Dermis microvascular lymphatic vessel endothelial cell (primary cell): ENCODE measurements around the gene SNX19. TPM values are rescaled to one million over a fixed set of nuclear protein-coding genes. Genes with fewer than 3 reads are reported as not detected.
A peak's percentile ranks its signal among the peaks of the same experiment; 100 is the strongest.
"Not testable (repeated sequence)": the region's sequence is repeated elsewhere in the genome, so short reads cannot be mapped to it uniquely, and the experiment has no call there.

Experiments used
- DNase-seq, 2 donors: peaks; one replicate each; pipeline versions ENCODE4 v3.0.0 to v3.0.0-alpha.2; 2010; ENCODE audit warnings: low read depth in 2 of 2
- total RNA-seq: library from RNA; depleted of rRNA; stranded (reverse); fragments of >200 nt; gene quantifications from 2 replicates; pipeline ENCODE4 v1.2.1, GENCODE V29; 2014

Gene SNX19
- total RNA-seq, result 30.2 and 45.9 TPM in 2 replicates

- peak; percentile 73 to 92 for DNase-seq
Observed at GRCh38 chr11:130916238-130916855, at the start of gene SNX19. Gene SNX19 (minus strand): TSS chr11:130916479. CDS start chr11:130915939, 540 bp downstream.

- no peak for DNase-seq
Observed at GRCh38 chr11:130964058-130964792, 47.9 kb upstream of the SNX19 start.

GRCh38 chr11:130947889-130948288 lies 31.6 kb upstream of the SNX19 start:
- DNase-seq, result no peak

GRCh38 chr11:130947481-130947880 lies 31.2 kb upstream of the SNX19 start:
- DNase-seq, result no peak

- DNase-seq, result no peak
Observed at GRCh38 chr11:130947058-130947457, 30.8 kb upstream of the SNX19 start.

- DNase-seq, result peak; percentile 7 to 33
Observed at GRCh38 chr11:130945896-130946295, 29.6 kb upstream of the SNX19 start.

GRCh38 chr11:130940706-130941105 lies 24.4 kb upstream of the SNX19 start:
- DNase-seq, result no peak

- no peak for DNase-seq
Observed at GRCh38 chr11:130937051-130937450, 20.8 kb upstream of the SNX19 start.

GRCh38 chr11:130932086-130932712 lies 15.9 kb upstream of the SNX19 start:
- DNase-seq, result no peak

- no peak for DNase-seq
Observed at GRCh38 chr11:130924750-130925149, 8.5 kb upstream of the SNX19 start.

- DNase-seq, result not testable (repeated sequence)
Observed at GRCh38 chr11:130920612-130921011, 4.3 kb upstream of the SNX19 start.

GRCh38 chr11:130918081-130918480 lies 1.8 kb upstream of the SNX19 start:
- no peak for DNase-seq

GRCh38 chr11:130916910-130917309 lies 631 bp upstream of the SNX19 start:
- DNase-seq, result no peak

- DNase-seq, result no peak
Observed at GRCh38 chr11:130915603-130916237, 559 bp downstream of the SNX19 start.

- no peak for DNase-seq
Observed at GRCh38 chr11:130913268-130913667, 3.0 kb downstream of the SNX19 start.

GRCh38 chr11:130912552-130912951 lies 3.7 kb downstream of the SNX19 start:
- DNase-seq, result no peak

- DNase-seq, result no peak
Observed at GRCh38 chr11:130911306-130911705, 5.0 kb downstream of the SNX19 start.

GRCh38 chr11:130909650-130910049 lies 6.6 kb downstream of the SNX19 start:
- DNase-seq, result peak; percentile 55 to 93

- DNase-seq, result peak; percentile 6 to 58
Observed at GRCh38 chr11:130908770-130909625, 7.3 kb downstream of the SNX19 start.

- DNase-seq, result peak in 1 of 2 donors; percentile 27
Observed at GRCh38 chr11:130908061-130908460, 8.2 kb downstream of the SNX19 start.

GRCh38 chr11:130907229-130907628 lies 9.1 kb downstream of the SNX19 start:
- no peak for DNase-seq
